CD4-positive, alpha-beta T cell (primary cell): ENCODE data around the gene F7. TPM values are rescaled to one million over a fixed set of nuclear protein-coding genes. Genes with fewer than 3 reads are reported as not detected.

Experiments used
- ATAC-seq: fragments of 200-7000 bp; cut with Tn5 transposase; one replicate; pipeline ENCODE4 v1.10.0; 2022; ENCODE audit warnings: mild to moderate bottlenecking; ENCODE audit not compliant: poor library complexity
- CTCF ChIA-PET: fragments of 350-600 bp; sonication (Branson Sonifier 250); formaldehyde crosslinking; loops from one replicate; lab custom pipeline; 2021; ENCODE audit warnings: antibody characterized with exemption, inconsistent platforms; lab: Charles Lee
- POLR2A ChIA-PET: fragments of 350-600 bp; sonication (Branson Sonifier 250); formaldehyde crosslinking; loops from one replicate; lab custom pipeline; 2021; ENCODE audit warnings: antibody characterized with exemption, inconsistent platforms; lab: Charles Lee
- DNase-seq, 14 experiments: peaks; one replicate each; pipeline ENCODE4 v3.0.0-alpha.2; 2013 to 2020; ENCODE audit warnings: mixed read lengths in 2 of 14
- H3K27ac ChIP-seq, 2 donors: one replicate each; pipeline versions ENCODE4 v1.5.1 to v1.7.0; 2013; ENCODE audit warnings: low read length in 2 of 2, low read depth in 1 of 2, mild to moderate bottlenecking in 1 of 2
- H3K27me3 ChIP-seq, 2 experiments: 1 replicate in 1 of 2; 2 replicates in 1 of 2; pipeline versions ENCODE4 v1.6.1 to v1.7.0; 2013; ENCODE audit warnings: low read length in 2 of 2, control low read depth in 1 of 2, mild to moderate bottlenecking in 1 of 2, moderate library complexity in 1 of 2; ENCODE audit not compliant: insufficient read depth in 2 of 2, control insufficient read depth in 1 of 2
- H3K36me3 ChIP-seq: one replicate; pipeline ENCODE4 v1.6.1; 2013; ENCODE audit warnings: low read length, control low read depth; ENCODE audit not compliant: insufficient read depth
- H3K4me1 ChIP-seq: one replicate; pipeline ENCODE4 v1.6.1; 2013; ENCODE audit warnings: low read length, control low read depth; ENCODE audit not compliant: insufficient read depth
- H3K4me3 ChIP-seq: one replicate; pipeline ENCODE4 v1.5.1; 2013; ENCODE audit warnings: mild to moderate bottlenecking, low read length, moderate library complexity
- H3K9me3 ChIP-seq, 2 experiments: 1 replicate in 1 of 2; 2 replicates in 1 of 2; pipeline versions ENCODE4 v1.6.1 to v1.7.0; 2013; ENCODE audit warnings: low read length in 2 of 2, mild to moderate bottlenecking in 2 of 2, control low read depth in 1 of 2, moderate library complexity in 1 of 2; ENCODE audit not compliant: control insufficient read depth in 1 of 2, insufficient read depth in 1 of 2
- H3K27ac Mint-ChIP-seq: one replicate; pipeline ENCODE4 v1.8.0; 2020; ENCODE audit warnings: mixed read lengths
- H3K27me3 Mint-ChIP-seq: one replicate; pipeline ENCODE4 v1.8.0; 2021; ENCODE audit warnings: mixed read lengths
- H3K36me3 Mint-ChIP-seq: one replicate; pipeline ENCODE4 v1.8.0; 2021; ENCODE audit warnings: low read depth, mixed read lengths
- H3K4me1 Mint-ChIP-seq: one replicate; pipeline ENCODE4 v1.8.0; 2021; ENCODE audit warnings: low read depth, mixed read lengths
- H3K4me3 Mint-ChIP-seq: one replicate; pipeline ENCODE4 v1.8.0; 2020; ENCODE audit warnings: mild to moderate bottlenecking, mixed read lengths
- H3K9me3 Mint-ChIP-seq: one replicate; pipeline ENCODE4 v1.8.0; 2020; ENCODE audit warnings: mixed read lengths
- CTCF ChIP-seq: fragments of 200-600 bp; IDR thresholded peaks from one replicate; pipeline ENCODE4 v1.8.0; 2022; ENCODE audit warnings: antibody characterized with exemption, mild to moderate bottlenecking
- intact Hi-C, 2 experiments: fragments of 100-400 bp; cut with DNase I in 1 of 2; cut with micrococcal nuclease in 1 of 2; formaldehyde crosslinking; loops; one replicate each; pipeline versions ENCODE4 v1.15.1 to v1.9.0; 2023 to 2025; cut with DNase I, micrococcal nuclease
- total RNA-seq, 174 experiments: library from RNA in 2 of 174; stranded (reverse) in 2 of 174; gene quantifications; one replicate each; pipeline ENCODE4 v1.2.3 and lab custom pipeline; 2021 to 2026

F7 gene
- total RNA-seq, 2 experiments from 2014 or later, result not detected

- Mint-ChIP-seq H3K4me1 (peaks cover 21% of the 10 kb centered on the region), H3K9me3 (peaks cover 2% of the 10 kb centered on the region), H3K36me3 (peaks cover 5% of the 10 kb centered on the region), H3K27ac (no peak overlapping the region), H3K4me3 (peak overlapping the region; percentile 74), H3K27me3 (no peaks in the 10 kb centered on the region)
- TF ChIP-seq CTCF, result no peak
- ATAC-seq (no peak), DNase-seq (no peak)
- no peaks in the 10 kb centered on the region for H3K36me3 ChIP-seq
- H3K4me1 ChIP-seq, result peaks cover 30% of the 10 kb centered on the region
- CTCF ChIA-PET, result no interaction called here
- peaks cover 0 to 6% of the 10 kb centered on the region in 2 experiments for H3K9me3 ChIP-seq
- POLR2A ChIA-PET, result no interaction called here
- H3K27ac ChIP-seq, result no peak overlapping the region
- no peak overlapping the region for H3K4me3 ChIP-seq
- H3K27me3 ChIP-seq, result peaks cover 0 to 3% of the 10 kb centered on the region in 2 experiments
- intact Hi-C loops, result loop anchor here (5.0 kb wide), 3 partner anchors 57 to 212 kb away; partner anchors contain the start of genes CUL4A (in 1 of the 2), GRTP1 (in 1 of the 2) and PCID2 (in 1 of the 2)
Measured at GRCh38 chr13:113150550-113151365, 45.2 kb downstream of the F7 start.

- peaks cover 2% of the 10 kb centered on the region for H3K9me3 Mint-ChIP-seq
- CTCF ChIA-PET, result no interaction called here
- intact Hi-C loops, result loop anchor here (5.0 kb wide), 3 partner anchors 55 to 210 kb away; partner anchors contain the start of genes CUL4A (in 1 of the 2), GRTP1 (in 1 of the 2) and PCID2 (in 1 of the 2)
- H3K36me3 Mint-ChIP-seq, result peaks cover 5% of the 10 kb centered on the region
- no peak overlapping the region for H3K4me3 ChIP-seq
- peaks cover 30% of the 10 kb centered on the region for H3K4me1 ChIP-seq
- no peaks in the 10 kb centered on the region for H3K27me3 Mint-ChIP-seq
- DNase-seq, result peak in 3 of 14 experiments; percentile 8 to 56 (median 46)
- H3K36me3 ChIP-seq, result no peaks in the 10 kb centered on the region
- no peak for TF ChIP-seq CTCF
- no peaks in the 10 kb centered on the region for H3K27me3 ChIP-seq
- peak overlapping the region; percentile 85 for H3K4me3 Mint-ChIP-seq
- peaks cover 21% of the 10 kb centered on the region for H3K4me1 Mint-ChIP-seq
- no peaks in the 10 kb centered on the region for H3K9me3 ChIP-seq
- no peak for ATAC-seq
- POLR2A ChIA-PET, result no interaction called here
- H3K27ac Mint-ChIP-seq, result peak overlapping the region; percentile 76
- no peak overlapping the region for H3K27ac ChIP-seq
Measured at GRCh38 chr13:113151745-113152690, 46.4 kb downstream of the F7 start.

DNA sequence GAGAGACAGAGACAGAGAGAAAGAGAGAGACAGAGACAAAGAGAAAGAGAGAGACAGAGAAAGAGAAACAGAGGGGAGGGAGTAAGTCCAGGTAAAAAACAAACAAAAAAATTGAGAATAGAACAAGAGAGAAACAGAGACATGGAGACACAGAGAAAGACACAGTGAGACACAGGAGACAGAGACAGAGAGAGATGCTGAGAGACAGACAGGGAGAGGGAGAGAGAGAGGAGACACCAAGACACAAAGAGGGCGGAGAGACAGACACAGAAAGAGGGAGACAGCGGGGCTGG, 47.0 kb downstream of the F7 start:
- peak overlapping the region; percentile 76 for H3K27ac Mint-ChIP-seq
- ChIA-PET POLR2A (interaction anchor here (0.9 to 2.9 kb wide), 2 partner anchors 29 to 57 kb away, joined by 3 to 31 read pairs; partner anchors contain the start of genes CUL4A and PCID2), CTCF (no interaction called here)
- Histone ChIP-seq H3K4me3 (peak overlapping the region; percentile 74), H3K4me1 (peaks cover 30% of the 10 kb centered on the region), H3K9me3 (no peaks in the 10 kb centered on the region), H3K27me3 (no peaks in the 10 kb centered on the region), H3K27ac (no peak overlapping the region), H3K36me3 (no peaks in the 10 kb centered on the region)
- DNase-seq (no peak), ATAC-seq (no peak)
- H3K4me1 Mint-ChIP-seq, result peaks cover 21% of the 10 kb centered on the region
- H3K4me3 Mint-ChIP-seq, result peak overlapping the region; percentile 85
- no peak for TF ChIP-seq CTCF
- no peaks in the 10 kb centered on the region for H3K27me3 Mint-ChIP-seq
- H3K36me3 Mint-ChIP-seq, result peaks cover 5% of the 10 kb centered on the region
- intact Hi-C loops, result loop anchor here (5.0 kb wide), 3 partner anchors 55 to 210 kb away; partner anchors contain the start of genes CUL4A (in 1 of the 2), GRTP1 (in 1 of the 2) and PCID2 (in 1 of the 2)
- peaks cover 2% of the 10 kb centered on the region for H3K9me3 Mint-ChIP-seq
